Measurements from ENCODE around the gene TDRD9.
"Not testable (repeated sequence)": the region's sequence is repeated elsewhere in the genome, so short reads cannot be mapped to it uniquely, and the experiment has no call there.

The TDRD9 gene

DNA sequence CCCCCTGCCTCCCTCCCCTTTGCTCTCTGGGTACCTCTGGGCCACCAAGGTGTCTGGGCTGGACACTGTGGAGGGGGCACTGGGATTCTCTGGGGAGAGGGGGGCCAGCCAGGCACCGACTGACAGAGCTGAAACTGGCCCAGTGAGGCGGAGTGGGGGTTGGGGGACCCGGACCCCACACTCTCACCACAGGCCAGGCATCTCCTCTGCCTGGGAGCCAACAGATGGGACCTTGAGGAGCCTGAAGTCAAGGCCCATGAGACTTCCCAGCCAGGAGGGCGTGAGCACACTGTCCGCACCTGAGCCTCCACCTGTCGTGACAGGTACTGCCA lies 41.1 kb upstream of the TDRD9 start:
- TF ChIP-seq, protein P1, sequence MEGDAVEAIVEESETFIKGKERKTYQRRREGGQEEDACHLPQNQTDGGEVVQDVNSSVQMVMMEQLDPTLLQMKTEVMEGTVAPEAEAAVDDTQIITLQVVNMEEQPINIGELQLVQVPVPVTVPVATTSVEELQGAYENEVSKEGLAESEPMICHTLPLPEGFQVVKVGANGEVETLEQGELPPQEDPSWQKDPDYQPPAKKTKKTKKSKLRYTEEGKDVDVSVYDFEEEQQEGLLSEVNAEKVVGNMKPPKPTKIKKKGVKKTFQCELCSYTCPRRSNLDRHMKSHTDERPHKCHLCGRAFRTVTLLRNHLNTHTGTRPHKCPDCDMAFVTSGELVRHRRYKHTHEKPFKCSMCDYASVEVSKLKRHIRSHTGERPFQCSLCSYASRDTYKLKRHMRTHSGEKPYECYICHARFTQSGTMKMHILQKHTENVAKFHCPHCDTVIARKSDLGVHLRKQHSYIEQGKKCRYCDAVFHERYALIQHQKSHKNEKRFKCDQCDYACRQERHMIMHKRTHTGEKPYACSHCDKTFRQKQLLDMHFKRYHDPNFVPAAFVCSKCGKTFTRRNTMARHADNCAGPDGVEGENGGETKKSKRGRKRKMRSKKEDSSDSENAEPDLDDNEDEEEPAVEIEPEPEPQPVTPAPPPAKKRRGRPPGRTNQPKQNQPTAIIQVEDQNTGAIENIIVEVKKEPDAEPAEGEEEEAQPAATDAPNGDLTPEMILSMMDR (IDR thresholded peaks at IDR 0.05; ENCODE audit: extremely low read depth, insufficient read depth, missing control alignments), result no peak
- in situ Hi-C loops (cut with MboI; ENCODE audit: low pct_unique_long_range_greater_than_20kb, low sequenced_read_pairs, unreplicated experiment), result no loop called here

DNA sequence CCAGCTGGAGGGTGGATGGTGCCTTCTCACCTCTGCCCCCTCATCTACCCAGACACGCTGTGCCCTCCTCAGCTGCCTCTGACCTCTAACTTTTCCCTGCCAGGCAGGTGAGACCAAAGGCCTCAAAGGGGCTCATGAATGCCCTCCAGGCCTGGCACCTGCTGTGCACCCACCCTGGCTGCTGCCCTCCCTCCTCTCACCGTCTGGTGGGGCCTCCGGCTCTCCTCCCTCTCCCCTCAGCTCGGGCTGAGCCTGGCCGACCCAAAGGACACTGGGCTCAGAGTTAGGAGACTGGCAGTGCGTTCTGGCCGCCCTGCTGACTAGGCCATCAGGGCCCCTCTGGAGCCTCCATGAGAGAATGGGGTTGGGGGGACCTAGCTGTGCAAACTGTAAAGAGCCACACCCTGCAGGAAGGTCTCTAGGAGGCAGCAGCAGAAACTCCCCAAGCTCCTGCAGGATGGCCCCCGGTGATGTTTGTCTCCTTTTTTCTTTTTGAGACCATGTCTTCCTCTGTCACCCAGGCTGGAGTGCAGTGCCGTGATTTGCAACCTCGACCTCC lies 40.6 kb upstream of the TDRD9 start:
- DNase-seq (ENCODE audit: low spot score), result no peak
- in situ Hi-C loops (cut with MboI; ENCODE audit: low pct_unique_long_range_greater_than_20kb, low sequenced_read_pairs, unreplicated experiment), result no loop called here
- TF ChIP-seq, protein P1 (IDR thresholded peaks at IDR 0.05; ENCODE audit: extremely low read depth, insufficient read depth, missing control alignments), result no peak

More for the DNA sequence above, 41.1 kb upstream of the TDRD9 start:
- DNase-seq (ENCODE audit: low spot score), result no peak

DNA sequence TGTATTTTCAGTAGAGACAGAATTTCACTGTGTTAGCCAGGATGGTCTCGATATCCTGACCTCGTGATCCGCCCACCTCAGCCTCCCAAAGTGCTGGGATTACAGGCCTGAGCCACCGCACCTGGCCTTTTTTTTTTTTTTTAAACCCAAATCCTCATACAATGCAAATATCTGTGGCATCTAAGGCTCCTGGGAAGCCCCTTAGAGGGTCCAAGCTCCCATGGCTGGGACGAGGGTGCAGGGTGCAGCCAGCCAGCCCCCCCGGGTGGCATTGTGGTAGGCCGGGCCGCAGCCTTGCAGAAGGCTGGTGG lies 39.3 kb upstream of the TDRD9 start:
- DNase-seq (ENCODE audit: low spot score); in situ Hi-C loops (cut with MboI; ENCODE audit: low pct_unique_long_range_greater_than_20kb, low sequenced_read_pairs, unreplicated experiment): not testable (repeated sequence)

DNA sequence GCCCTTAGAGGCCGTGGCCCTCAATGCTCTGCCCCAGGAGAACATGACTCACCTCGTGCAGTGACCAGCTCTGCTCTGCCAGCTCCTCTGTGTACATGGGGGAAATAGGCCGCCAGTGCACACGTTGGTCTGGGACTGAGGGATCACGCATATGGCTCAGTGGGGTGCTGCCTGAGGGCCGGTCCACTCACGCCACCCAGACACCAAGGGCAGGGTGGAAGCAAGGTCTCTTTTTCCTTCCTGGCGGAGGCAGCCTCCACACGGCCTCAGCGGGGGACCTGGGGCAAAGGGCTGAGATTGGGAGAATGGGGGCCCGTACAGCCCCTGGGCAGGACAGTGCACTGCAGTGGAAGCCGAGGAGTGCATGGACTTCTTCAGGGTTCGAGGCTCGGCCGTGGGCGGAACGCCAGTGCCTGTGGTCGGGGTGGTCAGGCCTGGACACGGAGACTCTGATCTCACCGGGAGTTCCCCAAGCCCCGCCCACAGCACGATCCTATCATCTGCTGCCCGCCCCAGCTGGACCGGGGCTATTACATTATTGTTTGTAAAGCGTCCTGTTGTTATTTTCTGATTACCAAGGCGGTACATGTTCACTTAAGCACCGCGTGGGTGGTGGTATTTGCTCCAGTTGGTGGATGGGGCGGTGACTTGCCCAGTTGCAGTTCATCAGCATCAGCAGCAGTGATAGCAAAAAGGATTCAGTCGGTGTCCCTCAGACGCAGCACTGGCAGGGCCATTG lies 38.8 kb upstream of the TDRD9 start:
- in situ Hi-C loops (cut with MboI; ENCODE audit: low pct_unique_long_range_greater_than_20kb, low sequenced_read_pairs, unreplicated experiment), result no loop called here
- DNase-seq (ENCODE audit: low spot score), result no peak
- TF ChIP-seq, protein P1 (IDR thresholded peaks at IDR 0.05; ENCODE audit: extremely low read depth, insufficient read depth, missing control alignments), result no peak

DNA sequence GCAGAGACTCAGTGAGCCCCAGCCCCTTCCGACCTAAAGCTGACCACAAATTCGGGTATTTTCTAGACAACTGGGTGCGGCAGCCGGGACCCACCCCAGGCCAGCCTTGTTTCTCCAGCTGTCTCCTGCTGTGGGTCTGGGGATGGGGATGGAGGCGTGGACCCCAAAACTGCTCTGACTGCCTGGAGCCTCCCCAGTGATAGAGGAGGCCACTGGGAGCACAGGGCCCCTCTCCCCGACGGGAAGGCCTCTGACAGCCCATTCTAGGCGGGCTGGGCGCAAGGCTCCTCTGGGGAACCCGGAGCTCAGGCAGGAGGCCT lies 38.2 kb upstream of the TDRD9 start:
- TF ChIP-seq, protein P1 (IDR thresholded peaks at IDR 0.05; ENCODE audit: extremely low read depth, insufficient read depth, missing control alignments), result no peak
- in situ Hi-C loops (cut with MboI; ENCODE audit: low pct_unique_long_range_greater_than_20kb, low sequenced_read_pairs, unreplicated experiment), result no loop called here
- DNase-seq (ENCODE audit: low spot score), result no peak

DNA sequence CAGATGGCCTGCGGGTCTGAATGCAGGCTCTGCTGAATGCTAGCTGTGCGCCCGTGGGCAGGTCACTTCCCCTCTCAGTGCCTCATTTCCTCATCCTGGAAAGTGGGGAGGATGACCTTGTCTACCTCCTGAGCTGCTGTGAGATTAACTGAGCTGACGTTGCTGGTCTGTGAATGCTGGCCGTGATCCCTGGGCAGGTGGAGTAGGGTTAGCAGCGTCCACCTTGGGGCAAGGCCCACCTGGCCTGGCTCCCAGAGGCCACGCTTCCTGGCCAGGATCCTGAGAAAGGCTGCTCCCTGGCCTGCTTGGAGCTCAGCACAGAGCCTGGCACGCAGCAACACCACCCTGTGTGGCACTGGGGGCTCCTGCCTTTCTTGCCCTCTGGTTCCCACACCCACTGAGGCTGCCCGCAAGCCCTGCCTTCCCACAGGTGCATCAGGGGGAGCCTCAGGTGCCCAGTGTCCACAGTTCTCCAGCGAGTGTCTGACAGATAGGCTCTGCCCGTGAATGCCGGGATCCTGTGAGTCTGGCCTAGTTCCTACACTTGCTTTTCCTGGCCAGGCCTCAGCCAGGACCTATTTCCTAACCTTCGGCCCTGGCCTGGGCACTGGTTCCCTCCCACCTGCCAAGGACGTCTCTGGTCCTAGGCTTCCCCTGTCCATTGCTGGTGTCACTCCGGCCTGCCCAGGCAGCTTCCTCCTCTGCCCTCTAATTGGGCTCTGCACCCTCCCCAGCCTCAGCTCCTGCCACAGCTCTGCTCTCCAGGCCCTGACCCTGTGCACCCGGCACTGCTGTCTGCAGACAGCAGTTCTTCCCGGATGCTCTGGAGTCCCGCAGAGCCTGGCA lies 37.2 kb upstream of the TDRD9 start:
- TF ChIP-seq, protein P1 (IDR thresholded peaks at IDR 0.05; ENCODE audit: extremely low read depth, insufficient read depth, missing control alignments), result no peak
- in situ Hi-C loops (cut with MboI; ENCODE audit: low pct_unique_long_range_greater_than_20kb, low sequenced_read_pairs, unreplicated experiment), result no loop called here
- DNase-seq (ENCODE audit: low spot score), result no peak

DNA sequence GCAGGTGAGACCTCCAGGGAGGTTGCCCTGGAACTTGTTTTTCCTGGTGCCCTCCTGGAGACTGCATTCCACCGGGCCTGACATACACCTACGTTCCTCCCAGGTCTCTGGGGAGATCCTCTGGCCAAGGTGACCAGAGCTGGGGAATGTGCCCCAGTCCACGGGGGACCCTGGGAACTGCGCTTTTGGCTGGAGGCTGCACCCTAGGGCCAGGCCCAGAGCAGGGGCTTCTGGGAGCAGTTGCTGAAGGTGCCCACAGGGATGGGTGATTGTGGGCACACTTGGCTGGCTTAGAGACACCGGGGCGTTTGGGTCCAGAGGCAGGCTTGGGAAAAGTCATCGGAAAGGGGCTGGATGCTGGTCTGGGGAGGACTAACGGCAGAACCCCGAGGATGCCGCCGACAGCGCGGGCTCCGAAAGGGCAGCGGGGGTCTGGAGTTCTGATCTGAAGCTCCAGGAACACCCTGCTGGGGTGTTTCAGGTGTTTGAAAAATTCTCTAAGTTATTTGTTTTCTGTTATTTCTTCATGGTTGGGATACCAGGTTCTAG lies 36.5 kb upstream of the TDRD9 start:
- DNase-seq (ENCODE audit: low spot score), result no peak
- in situ Hi-C loops (cut with MboI; ENCODE audit: low pct_unique_long_range_greater_than_20kb, low sequenced_read_pairs, unreplicated experiment), result no loop called here
- TF ChIP-seq, protein P1 (IDR thresholded peaks at IDR 0.05; ENCODE audit: extremely low read depth, insufficient read depth, missing control alignments), result no peak
